Omental fat pad (tissue), 4 donors: ENCODE results near the gene ARMH3. TPM values are rescaled to one million over a fixed set of nuclear protein-coding genes. Genes with fewer than 3 reads are reported as not detected.

Source experiments
- ATAC-seq: fragments of 150-250 bp; one replicate; pipeline ENCODE4 v1.9.1; 2016; ENCODE audit warnings: mild to moderate bottlenecking, moderate library complexity; ENCODE audit not compliant: low FRiP score
- DNase-seq: peaks from one replicate; pipeline ENCODE4 v3.0.0-alpha.2; 2019; ENCODE audit warnings: low spot score
- total RNA-seq, 4 donors: library from RNA; depleted of rRNA; stranded (reverse); fragments of >200 nt; gene quantifications; one replicate each; pipeline ENCODE4 v1.1.0, GENCODE V29; 2016
- TF ChIP-seq, protein P1 (sequence below), 3 donors: fragments of 450-650 bp; IDR thresholded peaks; one replicate each; pipeline ENCODE4 v1.5.1; 2016 to 2017; ENCODE audit warnings: antibody characterized with exemption in 3 of 3, mild to moderate bottlenecking in 3 of 3, moderate library complexity in 2 of 3

ARMH3 gene
- total RNA-seq, 4 donors from 2014 or later, result 10.0 to 61.8 (median 12.7) TPM

DNA sequence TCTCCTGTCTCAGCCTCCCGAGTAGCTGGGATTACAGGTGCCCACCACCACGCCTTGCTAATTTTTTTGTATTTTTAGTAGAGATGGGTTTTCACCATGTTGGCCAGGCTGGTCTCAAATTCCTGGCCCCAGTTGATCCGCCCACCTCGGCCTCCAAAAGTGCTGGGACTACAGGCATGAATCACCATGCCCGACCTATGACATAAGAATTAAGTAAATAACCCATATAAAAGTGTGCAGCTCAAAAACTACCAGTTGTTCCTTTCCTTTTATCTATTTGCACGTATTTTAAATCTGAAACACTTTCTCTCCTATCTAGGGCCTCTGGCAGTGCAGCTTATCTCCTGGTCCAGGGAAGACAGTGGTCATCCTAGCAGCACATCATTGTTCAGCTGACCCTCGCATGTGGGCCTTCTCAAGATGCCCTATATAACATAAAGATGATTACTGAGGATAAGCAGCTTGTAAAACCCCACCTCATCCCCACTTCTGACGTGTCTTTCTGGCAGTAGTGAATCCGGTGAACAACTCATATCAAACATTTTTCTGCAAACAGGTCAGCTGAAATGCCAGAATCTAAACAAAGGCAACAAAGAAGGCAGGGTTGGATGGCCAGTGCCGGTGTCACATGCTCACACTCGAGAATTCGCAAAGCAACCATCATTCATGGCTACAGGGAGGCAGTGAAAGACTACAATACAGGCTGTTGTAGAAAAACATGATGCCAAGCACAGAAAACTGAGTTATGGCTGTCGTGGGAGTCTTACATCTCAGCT lies 176.3 kb downstream of the ARMH3 start:
- ATAC-seq, result no peak
- DNase-seq, result no peak
- TF ChIP-seq, protein P1, sequence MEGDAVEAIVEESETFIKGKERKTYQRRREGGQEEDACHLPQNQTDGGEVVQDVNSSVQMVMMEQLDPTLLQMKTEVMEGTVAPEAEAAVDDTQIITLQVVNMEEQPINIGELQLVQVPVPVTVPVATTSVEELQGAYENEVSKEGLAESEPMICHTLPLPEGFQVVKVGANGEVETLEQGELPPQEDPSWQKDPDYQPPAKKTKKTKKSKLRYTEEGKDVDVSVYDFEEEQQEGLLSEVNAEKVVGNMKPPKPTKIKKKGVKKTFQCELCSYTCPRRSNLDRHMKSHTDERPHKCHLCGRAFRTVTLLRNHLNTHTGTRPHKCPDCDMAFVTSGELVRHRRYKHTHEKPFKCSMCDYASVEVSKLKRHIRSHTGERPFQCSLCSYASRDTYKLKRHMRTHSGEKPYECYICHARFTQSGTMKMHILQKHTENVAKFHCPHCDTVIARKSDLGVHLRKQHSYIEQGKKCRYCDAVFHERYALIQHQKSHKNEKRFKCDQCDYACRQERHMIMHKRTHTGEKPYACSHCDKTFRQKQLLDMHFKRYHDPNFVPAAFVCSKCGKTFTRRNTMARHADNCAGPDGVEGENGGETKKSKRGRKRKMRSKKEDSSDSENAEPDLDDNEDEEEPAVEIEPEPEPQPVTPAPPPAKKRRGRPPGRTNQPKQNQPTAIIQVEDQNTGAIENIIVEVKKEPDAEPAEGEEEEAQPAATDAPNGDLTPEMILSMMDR (IDR thresholded peaks at IDR 0.05), result no peak

DNA sequence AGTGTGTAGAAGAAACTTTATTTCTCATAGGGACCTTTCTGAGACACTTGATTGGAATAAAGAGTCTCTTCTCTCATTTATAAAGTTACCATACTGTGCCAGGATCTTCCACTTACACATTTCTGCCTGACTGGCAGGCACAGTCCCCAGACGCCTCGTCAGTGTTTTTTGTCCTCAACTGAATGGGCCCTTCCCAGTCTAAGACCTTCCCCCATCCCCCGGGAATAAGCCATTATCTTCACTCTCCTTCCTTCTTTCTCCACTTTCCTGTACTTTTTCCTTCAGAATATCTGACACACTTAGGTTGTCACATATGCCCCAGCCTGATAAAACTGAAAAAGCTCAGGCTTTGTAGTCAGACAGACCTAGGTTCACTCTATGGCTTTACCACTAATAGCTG lies 177.1 kb downstream of the ARMH3 start:
- TF ChIP-seq, protein P1 (IDR thresholded peaks at IDR 0.05), result no peak
- DNase-seq (no peak), ATAC-seq (no peak)

DNA sequence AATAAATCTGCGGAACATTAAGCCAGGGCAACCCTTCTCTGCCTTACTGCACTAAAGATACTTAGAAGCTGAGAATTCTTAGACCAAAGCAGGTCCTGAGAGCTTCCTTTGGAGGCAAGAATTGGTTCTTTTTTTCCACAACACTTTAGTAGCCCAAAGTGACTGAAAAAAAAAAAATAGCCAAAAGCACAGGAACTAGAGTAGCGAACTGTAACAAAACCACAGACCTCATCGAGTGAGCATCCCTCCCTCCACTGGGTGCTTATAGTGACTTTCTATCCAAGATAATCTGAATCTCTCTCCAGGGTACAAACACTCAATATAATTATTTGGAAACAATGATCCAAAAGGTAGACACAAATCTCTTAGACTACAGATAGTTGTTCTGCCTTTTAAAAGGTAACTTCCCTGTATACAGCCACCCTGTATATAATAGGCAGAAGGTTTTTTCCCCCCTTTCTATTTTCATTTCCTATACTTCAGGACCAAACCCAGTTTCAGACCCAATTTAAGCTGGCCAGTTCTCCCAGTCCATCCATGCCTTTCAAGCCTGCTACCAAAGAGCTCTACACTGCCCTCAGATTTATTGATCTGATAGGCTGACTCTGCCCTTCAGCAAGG lies 180.8 kb downstream of the ARMH3 start:
- no peak for ATAC-seq
- TF ChIP-seq, protein P1 (IDR thresholded peaks at IDR 0.05), result no peak
- no peak for DNase-seq

DNA sequence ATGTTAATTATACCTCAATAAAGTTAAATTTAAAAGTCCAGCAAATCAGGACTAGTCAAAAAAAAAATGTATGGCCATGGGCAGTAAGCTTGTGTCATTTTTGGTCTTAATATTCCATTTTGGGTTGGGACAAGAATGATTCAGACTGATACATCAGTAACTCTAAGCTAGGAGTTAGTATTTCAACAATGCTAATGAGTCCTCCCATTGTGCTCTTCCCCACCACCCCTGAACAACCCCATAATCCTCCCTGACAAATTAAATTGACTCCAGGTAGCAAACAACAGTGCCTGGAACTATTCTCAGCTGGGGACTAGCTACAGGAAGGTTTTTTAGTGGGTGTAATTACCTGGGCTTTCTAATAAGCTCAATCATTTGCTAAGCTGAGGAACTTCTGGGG lies 181.7 kb downstream of the ARMH3 start:
- DNase-seq (no peak), ATAC-seq (no peak)
- TF ChIP-seq, protein P1 (IDR thresholded peaks at IDR 0.05), result no peak

DNA sequence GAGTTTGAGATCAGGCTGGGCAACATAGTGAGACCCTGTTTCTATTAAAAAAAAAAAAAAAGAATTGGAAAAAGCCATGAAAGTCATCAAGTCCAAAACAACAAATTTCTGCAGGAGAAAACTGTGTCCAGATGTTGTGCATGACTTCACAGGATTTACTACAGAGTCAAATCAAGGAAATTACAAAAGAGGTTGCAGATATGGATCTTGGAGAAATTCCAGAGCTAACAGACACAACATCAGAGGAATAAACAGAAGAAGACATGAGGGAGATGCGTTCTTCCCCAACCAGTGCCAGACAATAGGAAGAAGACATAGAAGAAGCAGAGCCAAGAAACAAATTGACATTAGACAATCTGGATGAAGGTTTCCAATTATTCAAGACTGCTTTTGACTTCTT lies 188.0 kb downstream of the ARMH3 start:
- TF ChIP-seq, protein P1 (IDR thresholded peaks at IDR 0.05), result no peak
- ATAC-seq, result no peak

DNA sequence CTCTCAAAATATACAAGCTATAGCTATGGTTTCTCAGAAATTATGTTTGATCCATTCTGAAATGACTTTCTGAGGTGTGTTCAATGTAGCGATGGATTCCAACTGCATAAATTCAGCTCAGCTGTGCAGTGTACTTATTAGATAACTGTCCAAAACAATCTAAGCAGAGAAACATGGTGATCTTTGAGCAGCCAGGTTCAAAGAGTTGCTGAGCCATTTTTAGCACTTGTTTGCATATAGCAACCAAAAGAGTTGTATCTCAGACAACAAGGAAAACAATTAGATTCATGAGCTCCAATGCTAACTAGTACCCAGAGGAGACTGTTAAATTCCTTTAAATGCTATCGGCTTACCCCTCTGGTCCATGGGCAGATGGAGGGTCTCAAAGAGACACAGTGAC lies 196.4 kb downstream of the ARMH3 start:
- ATAC-seq (no peak), DNase-seq (no peak)
- TF ChIP-seq, protein P1 (IDR thresholded peaks at IDR 0.05), result no peak

More for the DNA sequence above, 188.0 kb downstream of the ARMH3 start:
- DNase-seq, result no peak
